Spleen (tissue), 7 donors: ENCODE results near the gene RAI14.

Source experiments
- POLR2A ChIP-seq, 3 donors: fragments of 450-650 bp; IDR thresholded peaks; one replicate each; pipeline ENCODE4 v1.5.1; 2017; ENCODE audit warnings: antibody characterized with exemption in 3 of 3, mild to moderate bottlenecking in 1 of 3
- TF ChIP-seq, protein P1 (sequence below), 11 experiments: fragments of 200-600 bp in 7 of 11; fragments of 450-650 bp in 4 of 11; sonication (generic) in 4 of 11; IDR thresholded peaks in 8 of 11; conservative IDR thresholded peaks in 3 of 11; 1 replicate in 7 of 11; 2 replicates in 4 of 11; pipeline versions ENCODE4 v1.4.0 to v1.8.0; 2016 to 2021; ENCODE audit warnings: antibody characterized with exemption in 11 of 11, inconsistent platforms in 4 of 11, mild to moderate bottlenecking in 1 of 11
- donor health status: DM: no; HTN: no; CAD: no; lungs with moderate emphysema.
- donor health status: DM: no; HTN: no; CAD: no.
- donor health status: DM: no; HTN: no; CAD: no.

DNA sequence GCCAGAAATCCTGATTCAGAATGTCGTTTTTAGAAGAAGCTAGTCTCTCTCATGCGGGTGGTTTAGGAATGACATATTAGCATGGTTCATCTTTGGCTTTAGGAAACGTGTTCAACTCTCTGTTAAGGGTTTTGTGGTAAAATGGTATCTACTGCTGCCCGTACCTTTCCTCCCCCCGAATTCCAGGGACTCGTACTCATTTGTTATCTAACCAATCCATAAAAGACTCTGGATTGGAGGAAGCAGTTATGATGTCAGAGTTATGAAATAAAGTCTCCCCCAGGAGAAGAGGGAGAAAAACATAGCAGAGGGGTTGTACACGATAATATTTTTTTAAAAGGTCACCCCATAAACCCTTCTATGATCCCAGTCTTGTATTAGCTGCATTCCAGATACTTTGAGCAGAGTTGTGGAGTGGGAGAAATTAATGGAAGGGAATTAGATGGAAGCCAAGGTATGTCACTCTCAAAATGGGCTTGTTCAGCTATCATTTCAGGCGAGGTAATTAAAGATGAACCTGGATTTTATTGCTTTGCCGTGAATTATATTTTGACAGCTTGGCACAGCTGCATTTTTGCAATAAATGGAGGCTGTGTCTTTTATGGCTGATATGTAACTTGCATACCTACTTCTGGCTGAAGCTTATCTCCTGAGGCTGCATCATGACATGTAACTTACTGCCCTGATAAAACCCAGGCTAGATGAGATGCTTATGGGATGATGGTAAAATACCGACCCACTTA, 31.3 kb downstream of the RAI14 start:
- TF ChIP-seq, protein P1, sequence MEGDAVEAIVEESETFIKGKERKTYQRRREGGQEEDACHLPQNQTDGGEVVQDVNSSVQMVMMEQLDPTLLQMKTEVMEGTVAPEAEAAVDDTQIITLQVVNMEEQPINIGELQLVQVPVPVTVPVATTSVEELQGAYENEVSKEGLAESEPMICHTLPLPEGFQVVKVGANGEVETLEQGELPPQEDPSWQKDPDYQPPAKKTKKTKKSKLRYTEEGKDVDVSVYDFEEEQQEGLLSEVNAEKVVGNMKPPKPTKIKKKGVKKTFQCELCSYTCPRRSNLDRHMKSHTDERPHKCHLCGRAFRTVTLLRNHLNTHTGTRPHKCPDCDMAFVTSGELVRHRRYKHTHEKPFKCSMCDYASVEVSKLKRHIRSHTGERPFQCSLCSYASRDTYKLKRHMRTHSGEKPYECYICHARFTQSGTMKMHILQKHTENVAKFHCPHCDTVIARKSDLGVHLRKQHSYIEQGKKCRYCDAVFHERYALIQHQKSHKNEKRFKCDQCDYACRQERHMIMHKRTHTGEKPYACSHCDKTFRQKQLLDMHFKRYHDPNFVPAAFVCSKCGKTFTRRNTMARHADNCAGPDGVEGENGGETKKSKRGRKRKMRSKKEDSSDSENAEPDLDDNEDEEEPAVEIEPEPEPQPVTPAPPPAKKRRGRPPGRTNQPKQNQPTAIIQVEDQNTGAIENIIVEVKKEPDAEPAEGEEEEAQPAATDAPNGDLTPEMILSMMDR (IDR thresholded peaks at IDR 0.05 in 8 of 11, conservative IDR thresholded peaks at IDR 0.05 in 3 of 11): no peak
- no peak for TF ChIP-seq POLR2A (IDR thresholded peaks at IDR 0.05)
